HG02973 (cell line): ENCODE results near the gene ANKLE2.
"Not testable (repeated sequence)": the region's sequence is repeated elsewhere in the genome, so short reads cannot be mapped to it uniquely, and the experiment has no call there.

ENCODE experiments used
- ATAC-seq: cut with Tn5 transposase; IDR thresholded peaks from one replicate; pipeline ENCODE4 v1.9.1; 2021; ENCODE audit warnings: moderate library complexity; ENCODE audit not compliant: unreplicated experiment

The ANKLE2 gene

DNA sequence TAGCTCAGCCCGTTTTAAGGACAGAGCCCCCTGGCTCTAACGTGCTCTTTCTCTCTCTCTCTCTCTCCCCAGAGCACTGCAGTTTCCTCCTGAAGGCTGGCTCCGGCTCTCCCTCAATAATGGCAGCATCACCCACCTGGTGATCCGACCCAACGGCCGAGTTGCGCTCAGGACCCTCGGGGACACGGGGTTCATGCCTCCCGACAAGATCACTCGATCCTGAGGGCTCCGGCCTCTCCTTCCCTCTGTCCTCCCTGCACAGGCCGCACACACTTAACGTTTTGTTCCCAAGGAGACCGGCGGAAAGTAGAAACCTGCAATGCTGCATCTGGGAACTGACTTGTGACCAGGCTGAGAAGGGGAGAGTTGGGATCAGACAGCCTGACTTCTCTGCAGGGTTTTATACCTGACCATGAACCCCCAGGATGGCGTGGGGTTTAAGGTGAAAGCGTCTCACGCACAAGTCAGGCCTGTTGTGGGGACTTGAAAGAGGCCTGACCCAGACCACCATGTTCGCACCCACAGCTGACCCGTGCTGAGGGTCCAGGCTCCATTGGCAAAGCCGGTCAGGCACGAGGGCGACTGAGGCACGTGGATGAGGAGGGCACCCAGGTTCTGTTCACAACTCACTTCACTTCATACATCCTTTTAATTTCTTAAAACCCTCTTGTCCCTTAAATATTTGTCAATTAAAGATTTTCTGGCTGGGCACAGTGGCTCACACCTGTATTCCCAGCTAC lies 40.9 kb downstream of the ANKLE2 start:
- no peak for ATAC-seq

DNA sequence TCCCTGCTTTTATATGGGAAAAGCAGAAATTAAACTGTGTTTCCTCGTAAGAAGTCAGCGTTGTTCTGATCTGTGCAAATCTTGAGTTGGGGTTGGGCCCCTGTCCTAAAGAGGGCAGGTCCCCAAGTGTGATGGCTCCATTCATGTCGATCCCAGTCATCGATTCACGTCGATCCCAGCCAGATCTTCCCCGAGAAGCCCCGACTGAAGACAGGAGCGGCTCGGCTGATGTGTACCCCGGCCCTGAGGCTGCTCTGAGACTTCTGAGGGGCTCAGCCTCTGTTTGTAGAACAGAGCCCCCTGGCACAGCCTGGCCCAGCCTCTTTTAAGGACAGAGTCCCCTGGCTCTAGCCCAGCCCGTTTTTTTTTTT lies 41.7 kb downstream of the ANKLE2 start:
- ATAC-seq, result no peak

DNA sequence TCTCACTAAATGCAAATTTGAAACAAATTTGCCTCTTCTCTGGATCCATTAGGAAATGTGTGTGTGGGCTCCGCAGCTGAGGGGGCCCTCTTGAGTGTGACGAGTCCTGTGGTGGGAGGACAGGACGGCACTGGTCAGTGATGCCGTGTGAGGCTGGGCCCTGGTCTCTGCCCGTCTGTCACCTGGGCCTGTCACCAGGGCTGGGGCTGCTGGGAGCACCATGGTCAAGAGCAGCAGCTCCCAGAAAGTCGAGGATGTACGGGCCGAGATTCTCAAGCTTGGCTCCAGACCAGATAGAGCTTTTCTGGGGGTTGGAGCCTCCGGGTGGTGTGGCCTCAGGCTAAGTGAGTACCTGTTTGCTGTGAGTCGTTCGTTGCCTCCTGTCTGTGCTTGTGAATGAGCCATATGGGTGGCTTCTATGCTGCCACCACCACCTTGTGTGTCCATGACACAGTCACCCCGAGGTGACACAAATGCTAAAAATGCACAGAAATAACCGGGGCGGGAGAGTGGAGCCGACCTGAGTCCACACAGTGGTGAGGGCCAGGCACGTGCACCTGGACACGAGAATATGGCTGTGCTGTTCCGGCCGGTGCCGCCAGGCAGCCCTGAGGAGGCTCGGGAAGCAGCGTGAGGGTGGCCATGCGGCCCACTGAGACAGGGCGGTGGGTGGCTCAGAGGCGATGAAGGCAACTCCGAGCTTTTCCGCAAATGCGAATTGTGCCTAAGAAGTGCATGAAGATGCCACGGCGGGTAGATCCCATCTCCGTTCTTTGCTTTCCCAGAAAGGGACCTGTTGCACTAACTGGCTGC lies 42.3 kb downstream of the ANKLE2 start:
- ATAC-seq, result no peak

DNA sequence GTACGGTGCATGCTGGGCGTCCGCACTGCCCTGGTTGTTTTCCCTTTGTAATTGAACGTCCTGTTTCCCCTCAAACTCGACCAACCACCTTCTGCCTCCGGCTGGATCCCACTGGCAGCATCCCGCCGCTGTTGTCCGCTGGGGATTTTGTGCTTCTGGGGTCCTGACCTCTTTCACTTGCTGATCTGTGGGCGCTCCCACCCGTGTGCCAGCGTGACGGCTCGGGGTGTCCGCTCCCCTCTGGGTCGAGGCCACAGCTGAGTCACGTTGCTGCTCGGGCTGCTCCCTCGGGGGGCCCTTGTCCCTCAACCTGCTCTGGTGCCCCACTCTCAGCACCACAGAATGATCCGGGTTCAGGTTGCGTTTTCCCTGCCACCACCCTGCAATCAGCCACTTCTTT lies 43.0 kb downstream of the ANKLE2 start:
- ATAC-seq, result no peak

DNA sequence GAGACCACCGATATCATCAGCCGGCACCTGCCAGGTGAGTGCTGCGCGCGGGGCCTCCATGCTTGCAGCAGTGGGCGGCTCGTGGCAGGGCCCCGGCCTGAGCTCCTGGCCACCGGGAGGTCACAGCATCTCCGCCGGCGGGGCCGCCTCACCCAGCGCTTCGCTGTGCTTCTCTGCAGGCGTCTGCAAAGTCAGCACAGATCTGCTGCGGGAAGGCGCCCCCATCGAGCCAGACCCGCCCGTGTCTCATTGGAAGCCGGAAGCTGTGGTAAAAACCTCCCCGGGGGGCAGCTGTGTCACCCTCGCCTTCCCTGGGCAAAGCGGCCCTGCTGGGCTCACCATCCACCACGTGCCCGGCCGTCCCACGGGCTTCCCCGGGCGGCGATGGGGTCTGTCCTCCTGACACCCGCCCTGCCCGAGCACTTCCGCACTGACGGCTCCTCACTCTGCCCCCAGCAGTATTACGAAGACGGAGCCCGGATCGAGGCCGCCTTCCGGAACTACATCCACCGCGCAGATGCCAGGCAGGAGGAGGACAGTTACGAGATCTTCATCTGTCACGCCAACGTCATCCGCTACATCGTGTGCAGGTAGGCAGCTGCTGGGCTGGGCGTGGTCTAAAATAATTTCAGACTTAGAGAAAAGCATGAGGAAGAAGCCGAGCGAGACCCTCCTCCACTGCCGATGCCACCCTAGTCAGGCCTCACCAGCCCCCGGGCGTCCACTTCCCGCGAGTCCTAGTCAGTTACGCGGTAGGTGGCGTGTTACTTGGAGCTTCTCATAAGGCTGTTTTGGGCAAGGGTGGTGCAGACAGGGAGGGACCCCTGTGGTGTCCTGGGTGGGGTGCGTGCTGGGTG lies 43.9 kb downstream of the ANKLE2 start:
- no peak for ATAC-seq

DNA sequence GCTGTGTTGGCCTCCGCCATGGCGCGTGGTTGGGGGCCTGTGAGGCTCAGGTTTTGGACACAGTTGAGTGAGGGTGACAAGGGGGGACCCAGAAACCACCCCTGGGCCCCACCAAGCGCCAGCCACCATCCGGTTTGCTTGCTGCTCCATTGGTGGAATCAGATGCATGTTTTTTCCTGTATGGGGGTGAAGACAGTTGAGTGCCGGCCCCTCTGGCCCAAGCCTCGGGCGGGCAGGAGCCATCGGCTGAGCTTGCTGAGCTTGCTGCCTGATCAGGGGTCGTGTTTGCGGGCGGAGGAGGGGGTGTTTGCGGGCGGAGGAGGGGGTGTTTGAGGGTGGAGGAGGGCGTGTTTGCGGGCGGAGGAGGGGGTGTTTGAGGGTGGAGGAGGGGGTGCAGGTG lies 44.6 kb downstream of the ANKLE2 start:
- ATAC-seq, result no peak

DNA sequence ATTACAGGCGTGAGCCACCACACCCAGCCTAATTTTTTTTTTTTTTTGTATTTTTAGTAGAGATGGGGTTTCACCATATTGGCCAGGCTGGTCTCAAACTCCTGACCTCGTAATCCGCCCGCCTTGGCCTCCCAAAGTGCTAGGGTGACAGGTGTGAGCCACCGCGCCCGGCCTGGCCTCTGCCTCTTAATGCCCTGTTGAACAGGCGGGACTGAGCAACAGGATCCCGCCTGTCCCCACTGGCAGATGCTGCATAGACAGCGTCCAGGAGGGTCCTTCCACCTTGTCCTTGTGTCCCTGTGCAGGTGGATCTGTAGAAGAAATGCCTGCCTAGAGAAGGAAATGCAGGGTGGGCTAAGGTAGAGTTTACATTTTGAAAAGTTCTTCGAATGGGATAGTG lies 45.3 kb downstream of the ANKLE2 start:
- no peak for ATAC-seq

DNA sequence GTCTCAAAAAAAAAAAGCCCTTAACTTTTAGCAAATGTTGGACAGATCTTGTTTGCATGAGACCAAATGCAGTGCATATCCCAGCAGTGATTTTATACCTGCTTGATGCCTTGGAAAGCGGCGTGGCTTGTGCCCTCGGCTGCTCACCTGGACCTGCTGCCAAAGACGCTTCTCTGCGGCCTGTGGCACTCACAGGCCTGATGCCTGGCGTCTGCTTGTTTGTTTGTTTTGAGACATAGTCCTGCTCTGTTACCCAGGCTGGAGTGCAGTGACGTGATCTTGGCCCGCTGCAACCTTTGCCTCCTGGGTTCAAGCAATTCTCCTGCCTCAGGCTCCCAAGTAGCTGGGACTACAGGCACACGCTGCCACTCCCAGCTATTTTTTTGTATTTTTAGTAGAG lies 45.8 kb downstream of the ANKLE2 start:
- ATAC-seq, result no peak

DNA sequence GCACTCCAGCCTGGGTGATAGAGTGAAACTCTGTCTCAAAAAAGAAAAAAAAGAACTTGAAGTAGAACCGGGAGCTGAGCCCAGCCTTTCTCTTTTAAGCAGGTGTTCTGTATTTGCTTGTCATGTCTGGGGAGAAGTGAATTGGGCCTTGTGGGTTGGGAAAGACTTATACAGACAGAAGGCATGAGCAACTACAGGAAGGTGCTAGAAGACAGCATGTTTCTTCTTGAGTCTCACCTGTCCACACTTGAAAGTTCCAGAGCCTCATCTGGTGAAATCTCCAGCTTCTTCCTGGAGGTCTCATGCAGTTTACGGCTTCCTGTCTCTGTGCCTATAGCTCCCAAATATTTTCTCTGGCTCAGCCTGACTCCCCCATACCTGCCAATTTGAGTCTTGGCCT lies 48.5 kb downstream of the ANKLE2 start:
- ATAC-seq, result no peak

DNA sequence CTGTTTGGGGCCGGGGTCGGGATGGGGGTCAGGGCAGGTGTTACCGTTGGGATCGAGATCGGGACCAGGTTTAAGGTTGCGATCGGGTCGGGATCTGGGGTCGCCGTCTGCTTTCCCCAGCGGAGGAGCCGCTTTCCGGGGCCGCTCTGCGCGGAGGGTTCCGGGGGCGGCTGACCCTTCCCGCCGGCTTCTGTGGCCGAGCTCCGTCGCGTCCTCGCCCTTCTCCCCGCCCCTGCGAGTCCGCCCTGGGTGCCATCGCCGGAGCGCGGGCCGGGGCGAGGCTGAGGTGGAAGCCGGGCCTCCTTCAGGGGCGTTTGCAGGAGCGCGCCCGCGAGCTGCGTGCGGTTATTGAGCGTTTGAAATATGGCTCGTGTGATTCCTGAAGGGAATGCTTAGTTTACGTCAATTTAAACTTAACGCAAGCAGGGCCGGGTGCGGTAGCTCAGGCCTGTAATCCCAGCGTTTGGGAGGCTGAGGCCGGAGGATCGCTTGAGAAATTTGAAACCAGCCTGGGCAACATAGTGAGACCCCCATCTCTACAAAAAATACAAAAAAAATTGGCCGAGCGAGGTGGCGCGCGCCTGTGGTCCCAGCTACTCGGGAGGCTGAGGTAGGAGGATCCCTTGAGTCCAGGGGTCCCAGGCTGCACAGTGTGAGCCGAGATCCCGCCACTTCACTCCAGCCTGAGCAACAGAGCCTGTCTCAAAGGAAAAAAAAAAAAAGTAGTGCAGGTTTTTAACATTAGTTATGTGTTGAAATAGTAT lies 50.4 kb downstream of the ANKLE2 start:
- no peak for ATAC-seq

DNA sequence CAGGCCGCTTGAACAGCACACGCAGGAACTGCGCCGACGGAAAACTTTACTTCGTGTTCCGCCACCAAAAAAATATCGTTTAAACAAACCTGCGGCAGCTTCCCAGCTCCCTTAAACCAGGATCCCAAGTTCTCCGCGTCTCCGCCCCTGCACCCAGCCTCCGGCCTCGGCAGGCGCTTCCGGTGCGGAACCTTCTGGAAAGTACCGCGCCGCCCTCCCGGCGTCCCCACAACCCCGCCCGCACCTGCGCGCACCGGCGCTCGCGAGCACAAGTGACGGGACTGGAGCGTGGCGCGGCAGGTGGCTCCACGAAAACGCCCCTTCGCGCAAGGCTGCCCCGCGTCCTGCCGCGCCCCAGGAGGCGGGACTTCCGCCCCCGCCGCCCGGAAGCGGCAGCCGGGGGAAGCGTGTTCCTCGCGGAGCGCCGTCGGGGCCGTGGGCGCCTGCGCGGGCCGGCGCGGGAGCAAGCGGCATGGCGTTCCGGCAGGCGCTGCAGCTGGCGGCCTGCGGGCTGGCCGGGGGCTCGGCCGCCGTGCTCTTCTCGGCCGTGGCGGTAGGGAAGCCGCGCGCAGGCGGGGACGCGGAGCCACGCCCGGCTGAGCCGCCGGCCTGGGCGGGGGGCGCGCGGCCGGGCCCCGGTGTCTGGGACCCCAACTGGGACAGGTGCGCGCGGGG lies 51.1 kb downstream of the ANKLE2 start, which contains the start of gene PGAM5:
Gene PGAM5, plus strand, starts transcription at position 438 of the 675 bp plus-strand sequence. Its CDS starts 35 bp downstream, at position 473.
- peak; percentile 90 for ATAC-seq

DNA sequence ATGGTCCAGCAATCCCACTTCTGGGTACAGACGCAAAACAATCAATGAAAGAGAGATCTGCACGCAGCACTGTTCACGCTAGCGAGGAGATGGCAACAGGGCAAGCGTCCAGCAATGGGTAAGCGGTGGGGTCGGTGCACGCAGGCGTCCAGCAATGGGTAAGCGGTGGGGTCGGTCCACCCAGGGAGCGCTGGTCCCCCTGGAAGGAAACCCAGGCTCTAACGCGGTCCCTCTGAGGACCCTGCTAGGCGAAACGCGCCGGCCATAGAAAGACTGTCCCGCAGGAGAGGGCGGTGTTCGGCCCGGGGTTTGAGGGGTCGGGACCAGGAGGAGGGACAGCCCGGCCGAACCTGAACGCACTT lies 51.6 kb downstream of the ANKLE2 start:
- ATAC-seq, result peak; percentile 23

DNA sequence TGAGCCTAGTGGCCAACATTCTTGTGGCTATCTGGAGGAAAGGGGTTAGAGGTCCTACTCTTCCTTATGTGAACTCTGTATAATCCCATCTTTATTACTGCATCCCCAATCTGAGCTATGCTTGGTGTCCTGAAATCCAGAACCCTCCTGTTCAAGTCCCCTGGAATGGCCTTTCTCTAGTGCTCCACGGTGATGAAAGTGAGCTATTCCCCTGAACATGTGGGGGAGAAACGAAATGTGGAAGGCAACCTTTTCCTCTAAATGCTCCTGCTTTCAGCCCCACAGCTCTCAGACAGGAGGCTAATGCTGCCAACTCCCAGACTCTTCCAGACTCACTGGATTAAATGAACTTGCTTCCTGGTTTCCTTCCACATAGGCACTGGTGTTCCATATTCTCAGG lies 53.5 kb downstream of the ANKLE2 start:
- no peak for ATAC-seq

DNA sequence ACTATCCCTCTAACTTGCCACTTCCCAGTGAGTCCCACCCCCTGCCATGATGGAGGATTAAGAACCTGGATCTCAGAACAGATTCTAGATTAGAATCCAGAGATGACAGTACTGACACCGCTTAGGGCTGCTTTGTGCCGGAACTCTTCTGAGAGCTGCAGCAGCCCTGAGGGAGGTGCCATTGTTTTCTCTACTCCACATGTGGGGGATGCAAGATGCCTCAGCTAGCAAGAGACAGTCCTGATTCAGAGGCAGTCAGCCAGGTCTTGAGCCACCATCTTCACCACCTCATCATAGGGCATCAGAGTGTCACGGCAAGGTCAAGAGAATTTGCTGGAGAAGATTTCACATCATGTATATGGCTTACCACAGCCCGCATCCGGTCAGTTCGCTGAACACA lies 54.4 kb downstream of the ANKLE2 start:
- no peak for ATAC-seq

DNA sequence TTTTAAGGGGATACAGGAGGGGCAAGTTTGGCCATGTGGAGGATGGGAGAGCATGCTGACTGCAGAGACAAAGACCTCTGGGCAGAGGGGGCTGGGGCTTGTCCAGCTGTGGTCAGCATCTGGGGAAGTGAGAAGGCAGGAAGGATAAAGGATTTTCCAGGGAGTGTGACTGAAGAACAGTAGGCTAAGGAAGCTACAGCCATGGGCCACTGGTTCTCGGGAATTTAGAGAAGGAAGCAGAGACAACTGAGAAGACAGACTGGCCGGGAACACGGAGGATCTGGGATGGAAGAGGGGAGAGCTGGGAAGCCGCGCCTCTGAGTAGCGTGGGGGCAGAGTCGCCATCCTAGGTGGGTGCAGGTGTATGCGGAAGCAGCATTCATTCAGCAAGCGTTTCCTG lies 58.0 kb downstream of the ANKLE2 start:
- no peak for ATAC-seq

DNA sequence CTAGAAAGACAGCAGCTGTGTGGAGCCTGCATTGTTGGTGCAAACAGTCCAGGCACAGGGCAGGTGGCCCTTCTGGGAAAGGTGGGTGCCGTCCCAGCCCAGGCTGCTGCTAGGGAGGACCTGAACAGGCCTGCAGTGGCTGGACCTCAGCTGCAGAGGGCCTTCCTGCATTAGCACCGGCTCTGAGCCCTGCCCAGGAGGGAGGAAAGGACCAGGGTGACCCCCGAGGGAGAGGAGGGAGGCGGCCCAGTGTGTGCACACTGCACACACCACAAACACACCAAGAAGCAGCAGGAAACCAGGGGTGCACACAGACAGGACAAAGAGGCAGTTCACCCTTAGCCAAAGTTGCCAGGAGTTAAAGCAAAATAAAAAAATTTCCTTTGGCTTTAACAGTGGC lies 59.0 kb downstream of the ANKLE2 start:
- no peak for ATAC-seq

DNA sequence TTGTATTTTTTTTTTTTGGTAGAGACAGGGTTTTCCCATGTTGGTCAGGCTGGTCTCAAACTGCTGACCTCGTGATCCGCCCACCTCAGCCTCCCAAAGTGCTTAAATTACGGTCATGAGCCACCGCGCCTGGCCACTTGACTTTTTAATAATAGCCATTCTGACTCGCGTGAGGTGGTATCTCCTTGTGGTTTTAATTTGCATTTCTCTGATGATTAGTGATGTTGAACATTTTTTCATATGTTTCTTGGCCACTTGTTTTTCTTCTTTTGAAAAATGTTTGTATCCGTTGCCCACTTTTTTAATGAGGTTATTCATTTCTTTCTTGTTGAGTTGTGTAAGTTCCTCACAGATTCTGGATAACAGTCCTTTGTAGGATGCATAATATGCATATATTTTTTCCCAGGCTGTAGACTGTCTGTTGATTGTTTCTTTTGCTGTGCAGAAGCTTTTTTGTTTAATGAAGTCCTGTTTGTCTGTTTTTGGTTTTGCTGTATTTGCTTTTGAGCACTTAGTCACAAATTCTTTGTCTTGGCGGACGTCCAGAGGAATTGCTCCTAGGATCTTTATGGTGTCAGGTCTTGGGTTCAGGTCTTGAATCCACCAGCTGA lies 61.3 kb downstream of the ANKLE2 start:
- ATAC-seq, result no peak

DNA sequence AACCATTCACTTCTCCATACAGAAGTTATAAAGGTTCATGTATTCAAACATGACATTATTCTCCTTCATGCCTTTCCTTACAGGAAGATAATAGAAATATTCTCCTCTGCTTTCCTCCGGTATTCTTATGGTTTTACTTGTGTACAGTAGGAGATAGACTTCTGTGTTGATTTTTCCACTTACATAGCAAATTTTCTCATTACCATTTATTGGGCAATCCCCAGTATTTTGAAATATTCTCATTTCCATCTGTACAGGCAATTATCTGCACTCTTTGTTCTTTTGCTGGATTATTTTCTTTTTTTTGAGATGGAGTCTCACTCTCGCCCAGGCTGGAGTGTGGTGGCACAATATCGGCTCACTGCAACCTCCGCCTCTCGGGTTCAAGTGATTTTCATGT lies 63.3 kb downstream of the ANKLE2 start:
- ATAC-seq, result no peak

DNA sequence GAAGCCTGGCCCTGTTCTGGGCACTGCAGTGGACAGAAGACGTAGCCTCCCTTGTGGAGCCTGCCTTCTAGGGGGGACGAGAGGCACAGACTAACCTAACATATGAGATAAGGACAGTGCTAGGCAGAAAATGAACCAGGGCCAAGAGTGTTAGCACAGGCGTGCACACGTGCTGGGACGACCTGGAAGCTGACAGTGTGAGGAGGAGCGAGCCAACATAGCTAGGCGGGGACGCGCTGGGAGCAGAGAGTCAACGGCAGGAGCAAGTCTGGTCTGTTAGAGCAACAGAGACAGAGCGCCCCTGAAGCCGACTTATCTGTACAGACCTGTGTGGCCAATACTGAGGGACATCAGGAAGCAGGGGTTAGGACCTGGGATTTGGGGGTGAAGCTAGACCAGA lies 66.2 kb downstream of the ANKLE2 start:
- ATAC-seq, result no peak

DNA sequence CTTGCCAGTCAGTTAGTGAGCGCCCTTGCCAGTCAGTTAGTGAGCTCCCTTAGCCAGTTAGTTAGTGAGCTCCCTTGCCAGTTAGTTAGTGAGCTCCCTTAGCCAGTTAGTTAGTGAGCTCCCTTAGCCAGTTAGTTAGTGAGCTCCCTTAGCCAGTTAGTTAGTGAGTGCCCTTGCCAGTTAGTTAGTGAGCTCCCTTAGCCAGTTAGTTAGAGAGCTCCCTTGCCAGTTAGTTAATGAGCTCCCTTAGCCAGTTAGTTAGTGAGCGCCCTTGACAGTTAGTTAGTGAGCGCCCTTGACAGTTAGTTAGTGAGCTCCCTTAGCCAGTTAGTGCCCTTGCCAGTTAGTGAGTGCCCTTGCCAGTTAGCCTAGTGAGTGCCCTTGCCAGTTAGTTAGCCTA lies 66.7 kb downstream of the ANKLE2 start:
- ATAC-seq, result not testable (repeated sequence)
